Measurements from ENCODE around the gene SELENON.

DNA sequence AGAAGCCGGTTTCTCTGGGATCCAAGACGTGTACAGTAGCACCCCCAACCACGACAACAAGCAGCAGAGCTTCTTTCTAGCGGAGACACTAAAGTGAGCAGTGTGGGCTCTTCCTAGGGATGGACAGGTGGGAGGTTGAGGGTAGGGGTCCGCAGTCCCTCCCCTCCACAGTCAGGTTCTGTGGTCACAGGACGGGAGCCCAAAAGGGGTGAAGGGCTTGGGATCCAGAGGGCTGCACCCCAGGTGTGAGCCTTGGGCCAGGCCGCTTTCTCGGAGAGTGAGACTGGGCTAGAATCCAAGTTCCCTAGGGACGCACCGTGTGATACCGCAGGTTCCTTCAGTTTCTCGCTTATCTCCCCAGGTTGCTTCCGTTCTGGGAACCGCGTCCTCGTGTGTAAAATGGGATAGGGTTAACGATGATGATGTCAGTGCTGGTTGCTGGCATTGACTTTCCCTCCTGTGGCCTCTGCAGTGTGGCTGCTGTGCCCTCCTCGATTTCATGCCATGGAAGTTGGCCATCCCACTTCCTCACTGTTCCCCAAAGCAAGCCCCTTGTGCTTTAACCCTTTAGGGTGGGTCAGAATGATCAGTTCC is 17.3 kb upstream of the SELENON start:
- no peak for TF ChIP-seq EZH2 (IDR thresholded peaks at IDR 0.05; ENCODE audit: borderline replicate concordance, low read length)
- TF ChIP-seq, protein P1, sequence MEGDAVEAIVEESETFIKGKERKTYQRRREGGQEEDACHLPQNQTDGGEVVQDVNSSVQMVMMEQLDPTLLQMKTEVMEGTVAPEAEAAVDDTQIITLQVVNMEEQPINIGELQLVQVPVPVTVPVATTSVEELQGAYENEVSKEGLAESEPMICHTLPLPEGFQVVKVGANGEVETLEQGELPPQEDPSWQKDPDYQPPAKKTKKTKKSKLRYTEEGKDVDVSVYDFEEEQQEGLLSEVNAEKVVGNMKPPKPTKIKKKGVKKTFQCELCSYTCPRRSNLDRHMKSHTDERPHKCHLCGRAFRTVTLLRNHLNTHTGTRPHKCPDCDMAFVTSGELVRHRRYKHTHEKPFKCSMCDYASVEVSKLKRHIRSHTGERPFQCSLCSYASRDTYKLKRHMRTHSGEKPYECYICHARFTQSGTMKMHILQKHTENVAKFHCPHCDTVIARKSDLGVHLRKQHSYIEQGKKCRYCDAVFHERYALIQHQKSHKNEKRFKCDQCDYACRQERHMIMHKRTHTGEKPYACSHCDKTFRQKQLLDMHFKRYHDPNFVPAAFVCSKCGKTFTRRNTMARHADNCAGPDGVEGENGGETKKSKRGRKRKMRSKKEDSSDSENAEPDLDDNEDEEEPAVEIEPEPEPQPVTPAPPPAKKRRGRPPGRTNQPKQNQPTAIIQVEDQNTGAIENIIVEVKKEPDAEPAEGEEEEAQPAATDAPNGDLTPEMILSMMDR (IDR thresholded peaks at IDR 0.05; ENCODE audit: low read length): no peak

Measured in OCI-LY1 (cell line).